ENCODE results near the gene JMY.

The JMY gene

GRCh38 chr5:79257314-79257713, 21.4 kb downstream of the JMY start:
- peaks cover 14% of the 10 kb centered on the region; the same call in 1 of the 2 replicates for H3K4me1 ChIP-seq (ENCODE audit: low read length)
- H3K4me2 ChIP-seq (ENCODE audit: low read depth, low read length): no peak overlapping the region
- H4K20me1 ChIP-seq (ENCODE audit: insufficient read depth, low read length): no peaks in the 10 kb centered on the region
- H3F3A ChIP-seq (ENCODE audit: insufficient read depth, low read length): no peaks in the 10 kb centered on the region
- no peak overlapping the region for H3K27ac ChIP-seq (ENCODE audit: low read length)
- no peak overlapping the region for H2AFZ ChIP-seq (ENCODE audit: low read length)
- no peaks in the 10 kb centered on the region for H3K27me3 ChIP-seq (replicated peaks; ENCODE audit: insufficient read depth, low read length)
- no peak overlapping the region for H3K4me3 ChIP-seq (ENCODE audit: low read length)
- no peaks in the 10 kb centered on the region for H3K36me3 ChIP-seq (replicated peaks; ENCODE audit: insufficient read depth, low read length)
- no peaks in the 10 kb centered on the region for H3K9me2 ChIP-seq (replicated peaks; ENCODE audit: insufficient read depth, low read length)
- H3K9me3 ChIP-seq (replicated peaks; ENCODE audit: insufficient read depth, low read length): no peaks in the 10 kb centered on the region
- TF ChIP-seq CTCF (IDR thresholded peaks at IDR 0.05; ENCODE audit: low read length) (no peak), EZH2phosphoT487 (IDR thresholded peaks at IDR 0.05; ENCODE audit: low read length) (no peak), EZH2 (optimal IDR thresholded peaks at IDR 0.05; ENCODE audit: low read depth, low read length) (no peak)
- no peak for DNase-seq
- H3K9ac ChIP-seq (ENCODE audit: low read length): no peak overlapping the region
- peaks cover 71% of the 10 kb centered on the region for H3K79me2 ChIP-seq (ENCODE audit: low read length)

- no peak for DNase-seq
- H3K4me3 ChIP-seq (ENCODE audit: low read length): no peak overlapping the region
- TF ChIP-seq EZH2phosphoT487 (IDR thresholded peaks at IDR 0.05; ENCODE audit: low read length) (no peak), EZH2 (optimal IDR thresholded peaks at IDR 0.05; ENCODE audit: low read depth, low read length) (no peak), CTCF (IDR thresholded peaks at IDR 0.05; ENCODE audit: low read length) (no peak)
- H4K20me1 ChIP-seq (ENCODE audit: insufficient read depth, low read length): no peaks in the 10 kb centered on the region
- no peaks in the 10 kb centered on the region for H3F3A ChIP-seq (ENCODE audit: insufficient read depth, low read length)
- H3K27ac ChIP-seq (ENCODE audit: low read length): no peak overlapping the region
- no peak overlapping the region for H3K4me2 ChIP-seq (ENCODE audit: low read depth, low read length)
- no peaks in the 10 kb centered on the region for H3K27me3 ChIP-seq (replicated peaks; ENCODE audit: insufficient read depth, low read length)
- peaks cover 71% of the 10 kb centered on the region for H3K79me2 ChIP-seq (ENCODE audit: low read length)
- no peak overlapping the region for H3K9ac ChIP-seq (ENCODE audit: low read length)
- H3K4me1 ChIP-seq (ENCODE audit: low read length): peaks cover 14% of the 10 kb centered on the region; the same call in 1 of the 2 replicates
- no peak overlapping the region for H2AFZ ChIP-seq (ENCODE audit: low read length)
- H3K36me3 ChIP-seq (replicated peaks; ENCODE audit: insufficient read depth, low read length): no peaks in the 10 kb centered on the region
- no peaks in the 10 kb centered on the region for H3K9me2 ChIP-seq (replicated peaks; ENCODE audit: insufficient read depth, low read length)
- no peaks in the 10 kb centered on the region for H3K9me3 ChIP-seq (replicated peaks; ENCODE audit: insufficient read depth, low read length)
Measured at GRCh38 chr5:79258801-79259200, 22.9 kb downstream of the JMY start.

GRCh38 chr5:79259383-79259782, 23.5 kb downstream of the JMY start:
- H3K9me3 ChIP-seq (replicated peaks; ENCODE audit: insufficient read depth, low read length): no peaks in the 10 kb centered on the region
- H4K20me1 ChIP-seq (ENCODE audit: insufficient read depth, low read length): no peaks in the 10 kb centered on the region
- no peak overlapping the region for H3K27ac ChIP-seq (ENCODE audit: low read length)
- no peak overlapping the region for H2AFZ ChIP-seq (ENCODE audit: low read length)
- DNase-seq: no peak
- H3K9ac ChIP-seq (ENCODE audit: low read length): no peak overlapping the region
- no peaks in the 10 kb centered on the region for H3F3A ChIP-seq (ENCODE audit: insufficient read depth, low read length)
- no peaks in the 10 kb centered on the region for H3K27me3 ChIP-seq (replicated peaks; ENCODE audit: insufficient read depth, low read length)
- no peak overlapping the region for H3K4me2 ChIP-seq (ENCODE audit: low read depth, low read length)
- TF ChIP-seq CTCF (IDR thresholded peaks at IDR 0.05; ENCODE audit: low read length) (no peak), EZH2 (optimal IDR thresholded peaks at IDR 0.05; ENCODE audit: low read depth, low read length) (no peak), EZH2phosphoT487 (IDR thresholded peaks at IDR 0.05; ENCODE audit: low read length) (no peak)
- peaks cover 14% of the 10 kb centered on the region; the same call in 1 of the 2 replicates for H3K4me1 ChIP-seq (ENCODE audit: low read length)
- H3K79me2 ChIP-seq (ENCODE audit: low read length): peaks cover 66% of the 10 kb centered on the region
- H3K9me2 ChIP-seq (replicated peaks; ENCODE audit: insufficient read depth, low read length): no peaks in the 10 kb centered on the region
- no peaks in the 10 kb centered on the region for H3K36me3 ChIP-seq (replicated peaks; ENCODE audit: insufficient read depth, low read length)
- H3K4me3 ChIP-seq (ENCODE audit: low read length): no peak overlapping the region

Data from MM.1S (cell line).